ENCODE data around the gene RBMS1. TPM values are rescaled to one million over a fixed set of nuclear protein-coding genes. Genes with fewer than 3 reads are reported as not detected.
A peak's percentile ranks its signal among the peaks of the same experiment; 100 is the strongest.
"Not testable (repeated sequence)": the region's sequence is repeated elsewhere in the genome, so short reads cannot be mapped to it uniquely, and the experiment has no call there.

The RBMS1 gene
- polyA plus RNA-seq, 4 donors, result 138 to 147 (median 146) TPM

DNA sequence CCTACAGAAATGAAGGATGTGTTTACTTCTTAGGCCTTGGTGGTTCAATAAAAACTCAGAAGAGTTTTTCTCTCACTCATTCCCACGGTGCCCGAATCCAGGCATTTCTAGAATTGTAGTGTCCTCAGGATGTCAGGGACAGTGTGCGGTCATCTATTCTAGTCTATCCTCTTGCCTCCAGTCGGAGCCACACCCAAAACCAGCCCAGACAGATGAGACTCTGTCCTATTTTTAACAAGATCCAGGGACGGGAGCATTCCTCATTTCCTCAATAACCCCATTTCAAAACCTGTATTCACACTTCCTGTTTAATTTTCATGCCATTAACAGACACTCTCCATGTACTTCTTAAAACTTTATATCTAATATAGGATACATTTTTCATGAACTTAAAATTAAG is 11.6 kb upstream of the RBMS1 start:
- DNase-seq (ENCODE audit: low read depth in 4 of 4, low spot score in 3 of 4), result no peak

DNA sequence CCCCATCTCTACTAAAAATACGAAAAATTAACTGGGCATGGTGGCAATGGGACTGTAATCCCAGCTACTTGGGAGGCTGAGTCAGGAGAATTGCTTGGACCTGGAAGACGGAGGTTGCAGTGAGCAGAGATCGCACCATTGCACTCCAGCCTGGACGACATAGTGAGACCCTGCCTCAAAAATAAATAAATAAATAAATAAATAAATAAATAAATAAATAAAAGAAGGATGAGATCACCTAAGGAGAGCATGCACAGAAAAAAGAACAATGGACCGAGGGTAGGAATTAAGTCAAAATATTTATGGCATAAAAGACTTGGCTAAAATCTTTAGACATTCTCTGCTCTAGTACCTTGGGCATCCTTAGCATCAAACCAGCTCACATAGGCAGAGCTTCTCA is 8.9 kb upstream of the RBMS1 start:
- no peak for DNase-seq (ENCODE audit: low read depth in 4 of 4, low spot score in 3 of 4)

DNA sequence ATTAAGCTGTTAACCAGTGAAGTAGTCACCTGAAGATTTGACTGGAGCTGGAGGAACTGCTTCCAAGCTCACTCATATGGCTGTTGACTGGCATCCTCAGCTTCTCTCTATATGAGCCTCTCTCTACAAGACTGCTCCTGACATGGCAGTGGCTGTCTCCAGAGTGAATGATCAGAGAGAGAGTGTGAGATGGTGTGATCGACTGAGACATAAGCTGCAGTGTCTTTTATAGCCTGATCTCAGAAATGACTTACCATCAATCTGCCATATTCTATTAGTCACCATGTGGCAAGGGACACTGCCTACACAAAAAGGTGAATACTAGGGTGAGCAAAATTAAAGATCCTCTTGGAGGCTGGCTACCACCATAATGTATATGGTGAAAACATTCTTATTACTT is 7.8 kb upstream of the RBMS1 start:
- no peak for DNase-seq (ENCODE audit: low read depth in 4 of 4, low spot score in 3 of 4)

DNA sequence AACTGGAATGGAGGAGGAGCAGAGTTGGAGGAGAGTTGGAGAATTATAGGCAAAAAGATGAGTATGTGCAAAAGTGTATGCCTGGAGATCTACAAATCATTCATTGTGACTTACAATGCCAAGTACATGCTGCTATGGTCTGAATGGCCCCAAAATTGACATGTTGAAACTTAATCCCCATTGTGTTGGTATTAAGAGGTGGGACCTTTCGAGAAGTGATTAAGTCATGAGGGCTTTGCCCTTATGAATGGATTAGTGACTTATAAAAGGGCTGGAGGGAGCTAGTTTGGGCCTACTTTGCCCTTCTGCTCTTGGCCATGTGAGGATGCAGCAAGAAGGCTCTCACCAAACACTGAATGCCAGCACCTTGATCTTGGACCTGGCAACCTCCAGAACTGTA is 6.3 kb upstream of the RBMS1 start:
- no peak for DNase-seq (ENCODE audit: low read depth in 4 of 4, low spot score in 3 of 4)

- no peak for DNase-seq (ENCODE audit: low read depth in 4 of 4, low spot score in 3 of 4)
Measured at GRCh38 chr2:160498137-160498536, 4.5 kb upstream of the RBMS1 start.

GRCh38 chr2:160494201-160494644 is 616 bp upstream of the RBMS1 start:
- DNase-seq (ENCODE audit: low read depth in 4 of 4, low spot score in 3 of 4), result no peak

GRCh38 chr2:160492401-160493226 is 993 bp downstream of the RBMS1 start:
- peak; percentile 53 to 70 (median 62) for DNase-seq (ENCODE audit: low read depth in 4 of 4, low spot score in 3 of 4)

- no peak for DNase-seq (ENCODE audit: low read depth in 4 of 4, low spot score in 3 of 4)
Measured at GRCh38 chr2:160491911-160492371, 1.7 kb downstream of the RBMS1 start.

DNA sequence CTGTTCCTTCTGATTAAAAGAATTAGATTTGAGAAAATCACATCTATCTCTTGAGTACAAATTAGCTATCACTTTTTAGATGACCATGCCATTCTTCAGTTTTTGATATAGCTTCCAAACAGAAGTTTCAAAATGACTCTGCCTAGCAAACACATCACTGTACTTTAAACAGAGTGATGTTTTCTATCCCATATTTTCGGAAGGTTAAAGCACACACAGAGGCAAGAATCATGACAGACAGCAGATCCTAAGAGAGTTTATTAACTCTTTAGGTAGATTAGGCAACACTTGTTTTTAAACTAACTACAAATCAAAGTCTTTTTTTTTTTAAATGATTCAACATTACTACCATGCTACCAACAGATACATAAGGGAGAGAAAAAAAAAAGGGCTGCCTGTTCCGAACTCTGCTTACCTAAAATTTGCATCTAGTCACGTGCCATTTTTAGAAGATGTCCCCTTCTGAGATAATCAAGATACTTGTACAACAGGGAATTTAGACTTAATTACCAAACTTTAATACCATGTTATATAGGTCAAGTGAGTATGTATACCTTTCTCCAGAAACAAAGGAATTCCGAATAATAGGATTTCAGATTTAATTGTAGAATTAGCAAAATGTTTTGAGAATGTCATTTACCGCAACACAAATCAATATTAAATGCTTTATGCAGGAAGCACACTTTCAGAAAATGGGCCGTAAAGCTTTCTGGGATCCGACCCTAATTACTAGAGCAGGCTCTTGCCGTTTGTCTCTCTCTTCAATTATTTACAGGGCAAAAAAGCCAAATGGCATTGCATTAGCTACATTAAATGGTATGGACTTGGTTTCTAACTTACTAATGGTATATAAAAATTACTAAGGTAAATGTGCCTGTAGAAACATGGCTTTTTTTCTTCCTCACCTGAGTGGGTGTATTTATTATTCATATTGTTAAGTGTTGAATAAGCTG is 2.6 kb downstream of the RBMS1 start:
- no peak for DNase-seq (ENCODE audit: low read depth in 4 of 4, low spot score in 3 of 4)

DNA sequence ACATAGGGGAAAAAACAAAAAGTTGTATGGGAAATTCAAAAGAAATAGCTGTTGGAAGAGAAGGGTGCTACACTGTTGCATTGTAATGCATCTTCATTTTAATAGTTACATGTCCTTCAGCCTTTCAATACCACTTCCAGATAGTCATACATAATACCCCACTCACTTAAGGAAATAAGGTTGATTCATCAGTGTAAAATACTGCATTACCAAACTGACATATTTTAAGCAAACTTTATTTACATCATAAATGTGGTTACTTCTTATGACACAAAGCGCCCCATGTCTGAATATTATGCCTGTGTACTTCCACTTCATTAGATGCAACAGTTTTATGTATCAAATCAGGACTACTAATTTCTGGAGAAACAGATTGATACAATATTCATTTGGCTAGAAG is 4.5 kb downstream of the RBMS1 start:
- no peak for DNase-seq (ENCODE audit: low read depth in 4 of 4, low spot score in 3 of 4)

DNA sequence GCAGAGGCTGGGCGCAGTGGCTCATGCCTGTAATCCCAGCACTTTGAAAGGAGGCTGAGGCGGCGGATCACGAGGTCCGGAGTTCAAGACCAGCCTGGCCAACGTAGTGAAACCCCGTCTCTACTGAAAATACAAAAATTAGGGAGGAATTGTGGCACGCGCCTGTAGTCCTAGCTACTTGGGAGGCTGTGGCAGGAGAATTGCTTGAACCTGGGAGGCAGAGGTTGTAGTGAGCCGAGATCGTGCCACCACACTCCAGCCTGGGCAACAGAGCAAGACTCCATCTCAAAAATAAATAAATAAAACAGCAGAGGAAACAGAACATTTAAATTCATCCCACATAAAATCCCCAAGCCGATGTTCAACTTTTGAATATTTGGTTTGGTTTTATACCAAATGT is 5.3 kb downstream of the RBMS1 start:
- DNase-seq (ENCODE audit: low read depth in 4 of 4, low spot score in 3 of 4), result not testable (repeated sequence)

GRCh38 chr2:160486341-160486740 is 7.3 kb downstream of the RBMS1 start:
- no peak for DNase-seq (ENCODE audit: low read depth in 4 of 4, low spot score in 3 of 4)

GRCh38 chr2:160484859-160485520 is 8.6 kb downstream of the RBMS1 start:
- DNase-seq (ENCODE audit: low read depth in 4 of 4, low spot score in 3 of 4), result no peak

DNA sequence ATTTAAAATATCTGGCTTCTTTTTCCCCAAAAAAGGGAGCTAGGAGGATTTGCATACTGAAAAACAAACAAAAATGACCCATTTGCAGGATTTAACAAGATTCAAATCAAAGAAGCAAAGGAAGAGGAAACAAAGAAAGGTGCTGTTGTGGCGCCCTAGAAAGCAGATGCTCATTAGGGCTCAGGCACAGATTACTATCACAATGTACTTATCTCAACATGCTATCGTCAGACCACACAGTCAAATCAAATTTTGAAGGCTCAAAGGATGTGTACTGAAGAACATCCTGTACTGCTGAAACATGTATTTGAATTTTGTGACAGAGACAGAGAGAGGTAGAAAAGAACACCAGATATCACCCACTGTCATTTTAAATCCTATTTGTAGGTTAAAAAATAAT is 10.9 kb downstream of the RBMS1 start:
- no peak for DNase-seq (ENCODE audit: low read depth in 4 of 4, low spot score in 3 of 4)

- DNase-seq (ENCODE audit: low read depth in 4 of 4, low spot score in 3 of 4), result no peak
Measured at GRCh38 chr2:160479269-160479668, 14.3 kb downstream of the RBMS1 start.

GRCh38 chr2:160478660-160479059 is 14.9 kb downstream of the RBMS1 start:
- no peak for DNase-seq (ENCODE audit: low read depth in 4 of 4, low spot score in 3 of 4)

GRCh38 chr2:160477032-160477431 is 16.6 kb downstream of the RBMS1 start:
- no peak for DNase-seq (ENCODE audit: low read depth in 4 of 4, low spot score in 3 of 4)

- DNase-seq (ENCODE audit: low read depth in 4 of 4, low spot score in 3 of 4), result no peak
Measured at GRCh38 chr2:160474891-160475787, 18.5 kb downstream of the RBMS1 start.

- no peak for DNase-seq (ENCODE audit: low read depth in 4 of 4, low spot score in 3 of 4)
Measured at GRCh38 chr2:160474319-160474645, 19.3 kb downstream of the RBMS1 start.
